HepG2 (cell line): ENCODE results near the gene MACROD2. TPM values are rescaled to one million over a fixed set of nuclear protein-coding genes. Genes with fewer than 3 reads are reported as not detected.

Experiments used
- CCDC6 ChIP-seq: sonication (generic); formaldehyde crosslinking; IDR thresholded peaks from 2 replicates; pipeline ENCODE4 v1.8.1; 2022; ENCODE audit warnings: mild to moderate bottlenecking, missing genetic modification reagents, moderate library complexity
- EEA1 ChIP-seq: sonication (generic); formaldehyde crosslinking; IDR thresholded peaks from 2 replicates; pipeline ENCODE4 v1.5.1; 2020; ENCODE audit warnings: mild to moderate bottlenecking, missing genetic modification reagents, borderline replicate concordance
- GPN1 ChIP-seq: sonication (generic); formaldehyde crosslinking; IDR thresholded peaks from 2 replicates; pipeline ENCODE4 v1.5.1; 2020; ENCODE audit warnings: missing genetic modification reagents, borderline replicate concordance
- NKX3-1 ChIP-seq: sonication (generic); formaldehyde crosslinking; IDR thresholded peaks from 2 replicates; pipeline ENCODE4 v1.5.0; 2020; ENCODE audit warnings: missing genetic modification reagents
- PPARG ChIP-seq: conservative IDR thresholded peaks from 2 replicates; pipeline ENCODE4 v1.6.1; 2016; ENCODE audit warnings: missing biosample characterization, missing genetic modification reagents
- RERE ChIP-seq: IDR thresholded peaks from 2 replicates; pipeline ENCODE4 v1.6.1; 2016; ENCODE audit warnings: low read depth, missing genetic modification reagents, missing compliant biosample characterization
- SMARCE1 ChIP-seq: fragments of 450-650 bp; IDR thresholded peaks from 2 replicates; pipeline ENCODE4 v1.6.1; 2017; ENCODE audit warnings: borderline replicate concordance
- TP53 ChIP-seq: sonication (generic); formaldehyde crosslinking; conservative IDR thresholded peaks from 2 replicates; pipeline ENCODE4 v1.4.0; 2020; ENCODE audit warnings: missing genetic modification reagents
- ZBTB2 ChIP-seq: sonication (generic); formaldehyde crosslinking; IDR thresholded peaks from 2 replicates; pipeline ENCODE4 v1.8.0; 2022; ENCODE audit warnings: low read depth, missing genetic modification reagents
- ZFP82 ChIP-seq: sonication (generic); formaldehyde crosslinking; IDR thresholded peaks from 2 replicates; pipeline ENCODE4 v1.5.1; 2020; ENCODE audit warnings: mild to moderate bottlenecking, missing genetic modification reagents, borderline replicate concordance
- ZMYM3 ChIP-seq: sonication (generic); formaldehyde crosslinking; IDR thresholded peaks from 2 replicates; pipeline ENCODE4 v1.5.1; 2020; ENCODE audit warnings: mild to moderate bottlenecking, missing genetic modification reagents
- ZNF607 ChIP-seq: sonication (generic); formaldehyde crosslinking; IDR thresholded peaks from 2 replicates; pipeline ENCODE4 v1.5.1; 2020; ENCODE audit warnings: missing genetic modification reagents, mild to moderate bottlenecking, borderline replicate concordance
- ZSCAN22 ChIP-seq: sonication (generic); formaldehyde crosslinking; IDR thresholded peaks from 2 replicates; pipeline ENCODE4 v1.4.0; 2020; ENCODE audit warnings: mild to moderate bottlenecking, missing genetic modification reagents
- ZUFSP ChIP-seq: sonication (generic); formaldehyde crosslinking; IDR thresholded peaks from 2 replicates; pipeline ENCODE4 v1.9.0; 2021; ENCODE audit warnings: missing genetic modification reagents, mild to moderate bottlenecking, borderline replicate concordance
- polyA plus RNA-seq, 8 experiments: library from polyadenylated mRNA; depleted of rRNA in 3 of 8; stranded (reverse) in 7 of 8; unstranded in 1 of 8; fragments of >200 nt; fragmentation: Illumina TruSeq in 4 of 8; extraction: Trizol in 4 of 8; gene quantifications; 2 replicates each; pipeline versions ENCODE4 v1.2.1 to v1.2.3, GENCODE V29; 2011 to 2016; ENCODE audit warnings: low read depth in 4 of 8, missing spikeins in 1 of 8, mixed read lengths in 1 of 8; ENCODE audit not compliant: insufficient read depth in 1 of 8
- total RNA-seq, 5 experiments: library from RNA; depleted of rRNA; stranded (reverse); fragments of >200 nt; fragmentation: Illumina TruSeq; extraction: Trizol; gene quantifications; 2 replicates each; pipeline ENCODE4 v1.2.3, GENCODE V29; 2016; ENCODE audit warnings: low read depth in 1 of 5
- TF ChIP-seq, protein P1 (sequence below): sonication (generic); formaldehyde crosslinking; IDR thresholded peaks from 2 replicates; pipeline ENCODE4 v1.5.0; 2020; ENCODE audit warnings: missing genetic modification reagents, mild to moderate bottlenecking, borderline replicate concordance
- TF ChIP-seq, protein P2 (sequence below): sonication (generic); formaldehyde crosslinking; IDR thresholded peaks from 2 replicates; pipeline ENCODE4 v1.4.0; 2020; ENCODE audit warnings: missing genetic modification reagents

Gene MACROD2
- total and polyA plus RNA-seq, 2 of the 13 experiments (the other 11 are each of a cell fraction or from before 2014, with no cell fraction given), result 0.13 to 0.51 TPM

DNA sequence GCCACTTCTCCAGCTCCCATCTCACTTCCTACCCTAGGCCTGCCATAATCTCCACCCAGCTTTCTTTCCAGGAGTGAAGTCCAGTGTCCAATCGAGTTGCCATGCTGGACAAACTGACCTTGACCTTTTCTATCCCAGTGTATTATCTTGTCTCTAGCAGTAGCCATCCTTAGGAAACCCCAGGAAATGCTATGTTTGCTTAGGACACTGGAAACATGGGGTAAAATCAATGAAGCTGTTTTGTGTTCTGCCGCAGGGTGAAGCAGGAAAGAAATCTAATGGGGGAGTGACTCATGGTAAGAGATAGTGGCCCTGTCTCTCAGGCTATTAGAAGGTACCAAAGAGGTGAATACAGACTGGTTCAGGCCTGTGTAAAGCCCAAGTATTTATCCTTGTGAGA lies 1452.2 kb downstream of the MACROD2 start (continued):
- TF ChIP-seq ZBTB2 (CRISPR knock-in tag) (no peak), ZUFSP (CRISPR knock-in tag) (no peak), NKX3-1 (CRISPR knock-in tag) (no peak), GPN1 (CRISPR knock-in tag) (no peak), SMARCE1 (no peak), ZMYM3 (CRISPR knock-in tag) (no peak), ZNF607 (CRISPR knock-in tag) (no peak), ZFP82 (CRISPR knock-in tag) (no peak), ZSCAN22 (CRISPR knock-in tag) (no peak), RERE (CRISPR knock-in tag) (no peak), EEA1 (CRISPR knock-in tag) (no peak), CCDC6 (CRISPR knock-in tag) (no peak), TP53 (CRISPR knock-in tag) (no peak), PPARG (CRISPR knock-in tag) (no peak)
- TF ChIP-seq, protein P1, sequence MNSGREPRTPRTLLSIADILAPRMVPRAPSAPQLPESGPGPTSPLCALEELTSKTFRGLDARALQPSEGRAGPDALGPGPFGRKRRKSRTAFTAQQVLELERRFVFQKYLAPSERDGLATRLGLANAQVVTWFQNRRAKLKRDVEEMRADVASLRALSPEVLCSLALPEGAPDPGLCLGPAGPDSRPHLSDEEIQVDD (CRISPR knock-in tag), result no peak
- TF ChIP-seq, protein P2, sequence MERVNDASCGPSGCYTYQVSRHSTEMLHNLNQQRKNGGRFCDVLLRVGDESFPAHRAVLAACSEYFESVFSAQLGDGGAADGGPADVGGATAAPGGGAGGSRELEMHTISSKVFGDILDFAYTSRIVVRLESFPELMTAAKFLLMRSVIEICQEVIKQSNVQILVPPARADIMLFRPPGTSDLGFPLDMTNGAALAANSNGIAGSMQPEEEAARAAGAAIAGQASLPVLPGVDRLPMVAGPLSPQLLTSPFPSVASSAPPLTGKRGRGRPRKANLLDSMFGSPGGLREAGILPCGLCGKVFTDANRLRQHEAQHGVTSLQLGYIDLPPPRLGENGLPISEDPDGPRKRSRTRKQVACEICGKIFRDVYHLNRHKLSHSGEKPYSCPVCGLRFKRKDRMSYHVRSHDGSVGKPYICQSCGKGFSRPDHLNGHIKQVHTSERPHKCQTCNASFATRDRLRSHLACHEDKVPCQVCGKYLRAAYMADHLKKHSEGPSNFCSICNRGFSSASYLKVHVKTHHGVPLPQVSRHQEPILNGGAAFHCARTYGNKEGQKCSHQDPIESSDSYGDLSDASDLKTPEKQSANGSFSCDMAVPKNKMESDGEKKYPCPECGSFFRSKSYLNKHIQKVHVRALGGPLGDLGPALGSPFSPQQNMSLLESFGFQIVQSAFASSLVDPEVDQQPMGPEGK (CRISPR knock-in tag), result no peak
